HEK293T (cell line): ENCODE results near the gene ADIPOR1.

Source experiments
- CTCF ChIA-PET: fragments of 350-600 bp; formaldehyde crosslinking; extraction: SDS; loops from one replicate; lab custom pipeline; 2021; ENCODE audit warnings: antibody characterized with exemption, inconsistent platforms; lab: Yijun Ruan, JAX
- POLR2A ChIA-PET: fragments of 350-600 bp; formaldehyde crosslinking; extraction: SDS; loops from one replicate; lab custom pipeline; 2020; ENCODE audit warnings: antibody characterized with exemption, inconsistent platforms; lab: Yijun Ruan, JAX
- DNase-seq: peaks from one replicate; pipeline ENCODE4 v3.0.0; 2012; ENCODE audit warnings: mixed read lengths; ENCODE audit errors: extremely low spot score
- ARNT ChIP-seq: fragments of 450-650 bp; IDR thresholded peaks from 2 replicates; pipeline ENCODE4 v1.6.1; 2017; ENCODE audit warnings: mild to moderate bottlenecking
- BHLHE40 ChIP-seq: fragments of 450-650 bp; IDR thresholded peaks from 2 replicates; pipeline ENCODE4 v1.6.1; 2016; ENCODE audit warnings: mild to moderate bottlenecking, moderate library complexity, borderline replicate concordance
- CTBP1 ChIP-seq: fragments of 450-650 bp; IDR thresholded peaks from 2 replicates; pipeline ENCODE4 v1.6.1; 2016; ENCODE audit warnings: borderline replicate concordance
- ELF4 ChIP-seq: fragments of 450-650 bp; IDR thresholded peaks from 2 replicates; pipeline ENCODE4 v1.6.1; 2017; ENCODE audit warnings: antibody characterized with exemption
- FOXA1 ChIP-seq: fragments of 450-650 bp; IDR thresholded peaks from 2 replicates; pipeline ENCODE4 v1.6.1; 2016; ENCODE audit warnings: mild to moderate bottlenecking
- FOXK2 ChIP-seq: fragments of 450-650 bp; IDR thresholded peaks from 2 replicates; pipeline ENCODE4 v1.6.1; 2016; ENCODE audit warnings: mild to moderate bottlenecking
- FOXM1 ChIP-seq: fragments of 450-650 bp; IDR thresholded peaks from 2 replicates; pipeline ENCODE4 v1.6.1; 2017; ENCODE audit warnings: mild to moderate bottlenecking, borderline replicate concordance
- HDGF ChIP-seq: fragments of 450-650 bp; IDR thresholded peaks from 2 replicates; pipeline ENCODE4 v1.6.1; 2017; ENCODE audit warnings: antibody characterized with exemption, borderline replicate concordance
- L3MBTL2 ChIP-seq: fragments of 450-650 bp; conservative IDR thresholded peaks from 2 replicates; pipeline ENCODE4 v1.6.1; 2016; ENCODE audit warnings: mild to moderate bottlenecking
- LEF1 ChIP-seq: fragments of 450-650 bp; IDR thresholded peaks from 2 replicates; pipeline ENCODE4 v1.6.1; 2017; ENCODE audit warnings: mild to moderate bottlenecking, borderline replicate concordance
- NFRKB ChIP-seq: fragments of 450-650 bp; IDR thresholded peaks from 2 replicates; pipeline ENCODE4 v1.6.1; 2016; ENCODE audit warnings: mild to moderate bottlenecking, moderate library complexity
- PKNOX1 ChIP-seq: fragments of 450-650 bp; IDR thresholded peaks from 2 replicates; pipeline ENCODE4 v1.6.1; 2016
- SP1 ChIP-seq: fragments of 450-650 bp; IDR thresholded peaks from 2 replicates; pipeline ENCODE4 v1.6.1; 2017
- SUZ12 ChIP-seq: fragments of 450-650 bp; IDR thresholded peaks from 2 replicates; pipeline ENCODE4 v1.6.1; 2016; ENCODE audit warnings: mild to moderate bottlenecking
- TARDBP ChIP-seq: fragments of 450-650 bp; IDR thresholded peaks from 2 replicates; pipeline ENCODE4 v1.6.1; 2016
- ZNF384 ChIP-seq: fragments of 450-650 bp; IDR thresholded peaks from 2 replicates; pipeline ENCODE4 v1.6.1; 2016

Gene ADIPOR1

GRCh38 chr1:202961220-202961880, 3.2 kb upstream of the ADIPOR1 start:
- ChIA-PET POLR2A (no interaction called here), CTCF (no interaction called here)
- no peak for DNase-seq
- TF ChIP-seq SP1 (no peak), HDGF (no peak), ARNT (no peak), ZNF384 (no peak), CTBP1 (no peak), FOXA1 (no peak), PKNOX1 (no peak), SUZ12 (no peak), LEF1 (no peak), ELF4 (no peak), FOXK2 (no peak), L3MBTL2 (no peak), FOXM1 (no peak), TARDBP (no peak), NFRKB (no peak)

- ChIA-PET CTCF (interaction anchor here (1.0 kb wide), 1 partner anchor 41 kb away, joined by 6 read pairs; no protein-coding TSS in a partner anchor), POLR2A (interaction anchor here (0.9 to 1.7 kb wide), 3 partner anchors 9 to 47 kb away, joined by 6 to 9 read pairs (median 8); partner anchors contain the start of gene TMEM183A)
- TF ChIP-seq ZNF384: no peak
- no peak for TF ChIP-seq LEF1
- TF ChIP-seq FOXK2: no peak
- DNase-seq: peak; percentile 62
Measured at GRCh38 chr1:202959276-202959620, 1.1 kb upstream of the ADIPOR1 start.

GRCh38 chr1:202958544-202959275, 598 bp upstream of the ADIPOR1 start:
- DNase-seq: no peak
- ChIA-PET POLR2A (interaction anchor here (0.9 to 1.7 kb wide), 3 partner anchors 9 to 48 kb away, joined by 6 to 9 read pairs (median 8); partner anchors contain the start of gene TMEM183A), CTCF (interaction anchor here (1.0 kb wide), 1 partner anchor 42 kb away, joined by 6 read pairs; no protein-coding TSS in a partner anchor)

GRCh38 chr1:202956969-202957368, 1.1 kb downstream of the ADIPOR1 start:
- DNase-seq: no peak
- POLR2A ChIA-PET: no interaction called here
- CTCF ChIA-PET: no interaction called here
- no peak for TF ChIP-seq HDGF
- no peak for TF ChIP-seq CTBP1
- TF ChIP-seq PKNOX1: no peak
- no peak for TF ChIP-seq NFRKB
- TF ChIP-seq ZNF384: no peak
- TF ChIP-seq SP1: no peak
- no peak for TF ChIP-seq BHLHE40
- no peak for TF ChIP-seq TARDBP
- no peak for TF ChIP-seq ARNT
- no peak for TF ChIP-seq L3MBTL2
- TF ChIP-seq ELF4: no peak
- TF ChIP-seq SUZ12: no peak
- no peak for TF ChIP-seq LEF1
- TF ChIP-seq FOXA1: no peak
- no peak for TF ChIP-seq FOXM1
- no peak for TF ChIP-seq FOXK2

More at GRCh38 chr1:202958544-202959275, 598 bp upstream of the ADIPOR1 start:
- no peak for TF ChIP-seq ZNF384
- no peak for TF ChIP-seq CTBP1

- ChIA-PET POLR2A (interaction anchor here (1.2 kb wide), 1 partner anchor 27 kb away, joined by 4 read pairs; the partner anchor contains the start of gene KLHL12), CTCF (interaction anchor here (0.6 kb wide), 1 partner anchor 17 kb away, joined by 8 read pairs; no protein-coding TSS in a partner anchor)
- TF ChIP-seq FOXM1 (no peak), FOXK2 (no peak), SP1 (no peak)
- DNase-seq: no peak
Measured at GRCh38 chr1:202954057-202954745, 3.9 kb downstream of the ADIPOR1 start.

- ChIA-PET POLR2A (interaction anchor here (0.8 kb wide), 1 partner anchor 10 kb away, joined by 3 read pairs; no protein-coding TSS in a partner anchor), CTCF (interaction anchor here (0.6 kb wide), 1 partner anchor 16 kb away, joined by 8 read pairs; no protein-coding TSS in a partner anchor)
- TF ChIP-seq FOXA1 (no peak), BHLHE40 (no peak), SP1 (no peak), L3MBTL2 (no peak), ELF4 (no peak), ZNF384 (no peak)
- no peak for DNase-seq
Measured at GRCh38 chr1:202953392-202953791, 4.7 kb downstream of the ADIPOR1 start.

GRCh38 chr1:202952818-202953217, 5.3 kb downstream of the ADIPOR1 start:
- CTCF ChIA-PET: interaction anchor here (1.1 kb wide), 1 partner anchor 10 kb away, joined by 3 read pairs; no protein-coding TSS in a partner anchor
- POLR2A ChIA-PET: interaction anchor here (0.8 kb wide), 1 partner anchor 9 kb away, joined by 3 read pairs; no protein-coding TSS in a partner anchor
- TF ChIP-seq FOXK2: no peak
- no peak for TF ChIP-seq ZNF384
- no peak for TF ChIP-seq ELF4
- TF ChIP-seq HDGF: no peak
- TF ChIP-seq PKNOX1: no peak
- TF ChIP-seq SUZ12: no peak
- TF ChIP-seq BHLHE40: no peak
- no peak for TF ChIP-seq CTBP1
- no peak for TF ChIP-seq LEF1
- TF ChIP-seq FOXM1: no peak
- TF ChIP-seq NFRKB: no peak
- DNase-seq: no peak
